ENCODE data around the gene TDRD12.

DNA sequence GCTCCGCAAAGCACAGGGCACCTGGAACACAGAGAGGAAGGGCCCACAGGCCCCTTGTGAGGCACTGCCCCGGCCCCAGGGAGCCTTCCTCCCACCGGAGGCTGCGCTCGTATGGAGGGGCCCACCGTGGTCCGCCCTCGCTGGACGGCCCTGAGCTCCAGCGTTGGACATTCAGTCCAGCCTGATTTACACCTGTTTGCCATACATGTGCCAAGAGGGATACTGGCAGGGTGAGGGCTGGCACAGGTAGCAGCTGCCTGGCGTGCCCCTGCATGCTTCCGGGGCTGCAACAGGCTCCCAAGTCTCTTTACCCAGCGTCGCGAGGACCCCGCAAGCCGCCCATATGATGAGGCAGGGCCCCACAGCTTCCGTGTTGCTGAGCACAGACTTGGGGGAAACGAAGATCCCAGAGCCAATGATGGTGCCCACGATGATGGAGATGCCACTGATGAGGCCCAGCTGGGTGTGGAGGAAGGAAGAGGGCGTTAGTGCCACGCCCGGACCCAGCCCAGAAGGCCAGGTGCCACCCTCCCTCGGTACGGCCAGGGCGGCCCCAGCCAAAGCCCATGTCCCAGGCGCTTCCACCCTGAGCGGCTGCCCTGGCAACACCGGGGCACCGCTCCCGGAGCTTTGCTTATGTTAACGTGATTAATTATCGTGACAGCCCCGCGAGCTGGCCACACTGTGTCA, 144.9 kb downstream of the TDRD12 start:
- TF ChIP-seq, protein P1, sequence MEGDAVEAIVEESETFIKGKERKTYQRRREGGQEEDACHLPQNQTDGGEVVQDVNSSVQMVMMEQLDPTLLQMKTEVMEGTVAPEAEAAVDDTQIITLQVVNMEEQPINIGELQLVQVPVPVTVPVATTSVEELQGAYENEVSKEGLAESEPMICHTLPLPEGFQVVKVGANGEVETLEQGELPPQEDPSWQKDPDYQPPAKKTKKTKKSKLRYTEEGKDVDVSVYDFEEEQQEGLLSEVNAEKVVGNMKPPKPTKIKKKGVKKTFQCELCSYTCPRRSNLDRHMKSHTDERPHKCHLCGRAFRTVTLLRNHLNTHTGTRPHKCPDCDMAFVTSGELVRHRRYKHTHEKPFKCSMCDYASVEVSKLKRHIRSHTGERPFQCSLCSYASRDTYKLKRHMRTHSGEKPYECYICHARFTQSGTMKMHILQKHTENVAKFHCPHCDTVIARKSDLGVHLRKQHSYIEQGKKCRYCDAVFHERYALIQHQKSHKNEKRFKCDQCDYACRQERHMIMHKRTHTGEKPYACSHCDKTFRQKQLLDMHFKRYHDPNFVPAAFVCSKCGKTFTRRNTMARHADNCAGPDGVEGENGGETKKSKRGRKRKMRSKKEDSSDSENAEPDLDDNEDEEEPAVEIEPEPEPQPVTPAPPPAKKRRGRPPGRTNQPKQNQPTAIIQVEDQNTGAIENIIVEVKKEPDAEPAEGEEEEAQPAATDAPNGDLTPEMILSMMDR (IDR thresholded peaks at IDR 0.05; ENCODE audit: insufficient read depth, low read length, poor library complexity, severe bottlenecking): no peak
- TF ChIP-seq EZH2phosphoT487 (conservative IDR thresholded peaks at IDR 0.05; ENCODE audit: low read length): no peak

Data from SU-DHL-6 (cell line).